ENCODE data around the gene PYHIN1.

DNA sequence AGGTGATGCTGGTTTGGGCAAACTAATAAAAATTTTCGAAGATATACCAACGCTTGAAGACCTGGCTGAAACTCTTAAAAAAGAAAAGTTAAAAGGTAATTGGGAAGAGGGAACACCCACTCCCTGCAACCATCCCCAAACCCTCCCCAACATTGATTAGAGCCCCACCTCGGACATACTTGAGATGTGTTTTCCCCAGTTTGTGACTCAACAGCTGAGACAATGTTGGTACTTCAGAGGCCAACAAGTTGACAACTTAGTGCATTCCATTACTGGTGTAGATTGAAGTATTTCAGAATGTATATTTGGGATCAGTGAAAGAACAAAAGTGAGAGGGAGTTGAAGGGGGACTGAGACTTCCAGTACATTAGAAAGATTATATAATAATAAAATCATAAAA is 83.5 kb downstream of the PYHIN1 start:
- TF ChIP-seq POLR2A (IDR thresholded peaks at IDR 0.05): no peak
- TF ChIP-seq, protein P1, sequence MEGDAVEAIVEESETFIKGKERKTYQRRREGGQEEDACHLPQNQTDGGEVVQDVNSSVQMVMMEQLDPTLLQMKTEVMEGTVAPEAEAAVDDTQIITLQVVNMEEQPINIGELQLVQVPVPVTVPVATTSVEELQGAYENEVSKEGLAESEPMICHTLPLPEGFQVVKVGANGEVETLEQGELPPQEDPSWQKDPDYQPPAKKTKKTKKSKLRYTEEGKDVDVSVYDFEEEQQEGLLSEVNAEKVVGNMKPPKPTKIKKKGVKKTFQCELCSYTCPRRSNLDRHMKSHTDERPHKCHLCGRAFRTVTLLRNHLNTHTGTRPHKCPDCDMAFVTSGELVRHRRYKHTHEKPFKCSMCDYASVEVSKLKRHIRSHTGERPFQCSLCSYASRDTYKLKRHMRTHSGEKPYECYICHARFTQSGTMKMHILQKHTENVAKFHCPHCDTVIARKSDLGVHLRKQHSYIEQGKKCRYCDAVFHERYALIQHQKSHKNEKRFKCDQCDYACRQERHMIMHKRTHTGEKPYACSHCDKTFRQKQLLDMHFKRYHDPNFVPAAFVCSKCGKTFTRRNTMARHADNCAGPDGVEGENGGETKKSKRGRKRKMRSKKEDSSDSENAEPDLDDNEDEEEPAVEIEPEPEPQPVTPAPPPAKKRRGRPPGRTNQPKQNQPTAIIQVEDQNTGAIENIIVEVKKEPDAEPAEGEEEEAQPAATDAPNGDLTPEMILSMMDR (IDR thresholded peaks at IDR 0.05): no peak
